GM12878 (cell line): ENCODE results near the gene CDKN1C. TPM values are rescaled to one million over a fixed set of nuclear protein-coding genes. Genes with fewer than 3 reads are reported as not detected.

ENCODE experiments used
- ATF7 ChIP-seq: fragments of 450-650 bp; IDR thresholded peaks from 2 replicates; pipeline ENCODE4 v1.6.1; 2016; ENCODE audit warnings: low read depth, mild to moderate bottlenecking
- CUX1 ChIP-seq: IDR thresholded peaks from 2 replicates; pipeline ENCODE4 v1.6.1; 2012; ENCODE audit warnings: improper control_type of control experiment, low read depth, low read length; ENCODE audit not compliant: insufficient replicate concordance
- EZH2 ChIP-seq: IDR thresholded peaks from 2 replicates; pipeline ENCODE4 v1.6.1; 2012; ENCODE audit warnings: low read depth, mild to moderate bottlenecking, control low read depth, inconsistent platforms, low read length, borderline replicate concordance; ENCODE audit not compliant: control insufficient read depth
- FOXM1 ChIP-seq: IDR thresholded peaks from 2 replicates; pipeline ENCODE4 v1.6.1; 2012; ENCODE audit warnings: low read depth, mild to moderate bottlenecking, inconsistent platforms, low read length, moderate library complexity
- KLF5 ChIP-seq: fragments of 450-650 bp; IDR thresholded peaks from 2 replicates; pipeline ENCODE4 v1.6.1; 2014; ENCODE audit warnings: mild to moderate bottlenecking; ENCODE audit not compliant: partially characterized antibody
- NBN ChIP-seq: fragments of 450-650 bp; IDR thresholded peaks from 2 replicates; pipeline ENCODE4 v1.6.1; 2016
- RFX5 ChIP-seq: IDR thresholded peaks from 2 replicates; pipeline ENCODE4 v1.6.1; 2011; ENCODE audit warnings: low read depth, low read length, improper control_type of control experiment
- SIX5 ChIP-seq: IDR thresholded peaks from 2 replicates; pipeline ENCODE4 v1.6.1; 2011; ENCODE audit warnings: mild to moderate bottlenecking, low read depth, low read length, moderate library complexity; ENCODE audit not compliant: severe bottlenecking
- SMC3 ChIP-seq: IDR thresholded peaks from 2 replicates; pipeline ENCODE4 v1.6.1; 2011; ENCODE audit warnings: low read length, improper control_type of control experiment, borderline replicate concordance
- SPI1 ChIP-seq: IDR thresholded peaks from 2 replicates; pipeline ENCODE4 v1.6.1; 2011; ENCODE audit warnings: low read depth, mild to moderate bottlenecking, low read length, moderate library complexity, borderline replicate concordance; ENCODE audit not compliant: insufficient read depth
- TAF1 ChIP-seq: IDR thresholded peaks from 2 replicates; pipeline ENCODE4 v1.6.1; 2011; ENCODE audit warnings: mild to moderate bottlenecking, low read depth, low read length, borderline replicate concordance
- TCF3 ChIP-seq: IDR thresholded peaks from 2 replicates; pipeline ENCODE4 v1.6.1; 2012; ENCODE audit warnings: low read depth, mild to moderate bottlenecking, low read length, borderline replicate concordance; ENCODE audit not compliant: insufficient read depth
- ZNF207 ChIP-seq: fragments of 450-650 bp; IDR thresholded peaks from 2 replicates; pipeline ENCODE4 v1.6.1; 2014; ENCODE audit warnings: antibody characterized with exemption, mild to moderate bottlenecking, borderline replicate concordance
- ZNF622 ChIP-seq: fragments of 450-650 bp; IDR thresholded peaks from 2 replicates; pipeline ENCODE4 v1.6.1; 2017; ENCODE audit warnings: mild to moderate bottlenecking, inconsistent platforms
- ZSCAN29 ChIP-seq: fragments of 450-650 bp; IDR thresholded peaks from 2 replicates; pipeline ENCODE4 v1.6.1; 2017; ENCODE audit warnings: mild to moderate bottlenecking, moderate library complexity
- polyA plus RNA-seq, 11 experiments: library from polyadenylated mRNA; depleted of rRNA in 4 of 11; unstranded in 6 of 11; stranded (reverse) in 5 of 11; fragments of >200 nt; fragmentation: Nextera tagmentation in 4 of 11; fragmentation: Illumina TruSeq in 1 of 11; extraction: Ambion mirVana in 4 of 11; extraction: Trizol in 1 of 11; gene quantifications; 1 replicate in 1 of 11; 2 replicates in 10 of 11; pipeline versions ENCODE4 v1.2.1 to v1.2.3, GENCODE V29; 2011 to 2016; ENCODE audit warnings: inconsistent platforms in 2 of 11, missing spikeins in 2 of 11, low read depth in 1 of 11
- total RNA-seq, 4 experiments: library from RNA; depleted of rRNA in 3 of 4; stranded (reverse); fragments of >200 nt in 3 of 4; fragmentation: Illumina TruSeq in 1 of 4; extraction: Trizol in 1 of 4; gene quantifications; 2 replicates each; pipeline versions ENCODE4 v1.2.1 to v1.2.3, GENCODE V29; 2013 to 2021

Gene CDKN1C
- total and polyA plus RNA-seq, 10 of the 15 experiments (the other 5 are each of a cell fraction or from before 2014, with no cell fraction given): 0.05 to 0.21 (median 0.14) TPM; not detected in 7

GRCh38 chr11:2888266-2888968 lies 2.8 kb upstream of the CDKN1C start (continued):
- no peak for TF ChIP-seq ZNF622
- no peak for TF ChIP-seq ATF7
- no peak for TF ChIP-seq ZSCAN29
- no peak for TF ChIP-seq EZH2
- TF ChIP-seq TCF3: no peak
- no peak for TF ChIP-seq SIX5
- TF ChIP-seq RFX5: 0 out of 2 replicates have a peak, but pooled peaks have one; percentile 26
- TF ChIP-seq SMC3: peak; percentile 97
- no peak for TF ChIP-seq SPI1
- TF ChIP-seq TAF1: no peak
- no peak for TF ChIP-seq KLF5
- no peak for TF ChIP-seq FOXM1
- TF ChIP-seq ZNF207: 0 out of 2 replicates have a peak, but pooled peaks have one; percentile 27
- no peak for TF ChIP-seq NBN
- TF ChIP-seq CUX1: no peak
